Adrenal gland (tissue), 5 donors: ENCODE results near the gene DACH2.

Experiments used
- POLR2A ChIP-seq, 2 donors: fragments of 450-650 bp; IDR thresholded peaks; one replicate each; pipeline ENCODE4 v1.6.1; 2017; ENCODE audit warnings: antibody characterized with exemption in 2 of 2, mild to moderate bottlenecking in 2 of 2, moderate library complexity in 1 of 2
- TF ChIP-seq, protein P1 (sequence below), 6 experiments: fragments of 450-650 bp in 4 of 6; fragments of 200-600 bp in 2 of 6; sonication (generic) in 1 of 6; IDR thresholded peaks; 1 replicate in 5 of 6; 2 replicates in 1 of 6; pipeline versions ENCODE4 v1.5.1 to v1.8.0; 2016 to 2021; ENCODE audit warnings: antibody characterized with exemption in 6 of 6, mild to moderate bottlenecking in 2 of 6, moderate library complexity in 1 of 6
- donor health status: DM: no; HTN: no; CAD: no.

- TF ChIP-seq, protein P1, sequence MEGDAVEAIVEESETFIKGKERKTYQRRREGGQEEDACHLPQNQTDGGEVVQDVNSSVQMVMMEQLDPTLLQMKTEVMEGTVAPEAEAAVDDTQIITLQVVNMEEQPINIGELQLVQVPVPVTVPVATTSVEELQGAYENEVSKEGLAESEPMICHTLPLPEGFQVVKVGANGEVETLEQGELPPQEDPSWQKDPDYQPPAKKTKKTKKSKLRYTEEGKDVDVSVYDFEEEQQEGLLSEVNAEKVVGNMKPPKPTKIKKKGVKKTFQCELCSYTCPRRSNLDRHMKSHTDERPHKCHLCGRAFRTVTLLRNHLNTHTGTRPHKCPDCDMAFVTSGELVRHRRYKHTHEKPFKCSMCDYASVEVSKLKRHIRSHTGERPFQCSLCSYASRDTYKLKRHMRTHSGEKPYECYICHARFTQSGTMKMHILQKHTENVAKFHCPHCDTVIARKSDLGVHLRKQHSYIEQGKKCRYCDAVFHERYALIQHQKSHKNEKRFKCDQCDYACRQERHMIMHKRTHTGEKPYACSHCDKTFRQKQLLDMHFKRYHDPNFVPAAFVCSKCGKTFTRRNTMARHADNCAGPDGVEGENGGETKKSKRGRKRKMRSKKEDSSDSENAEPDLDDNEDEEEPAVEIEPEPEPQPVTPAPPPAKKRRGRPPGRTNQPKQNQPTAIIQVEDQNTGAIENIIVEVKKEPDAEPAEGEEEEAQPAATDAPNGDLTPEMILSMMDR (IDR thresholded peaks at IDR 0.05) = no peak
- TF ChIP-seq POLR2A (IDR thresholded peaks at IDR 0.05) = no peak
Measured at GRCh38 chrX:86724277-86724676, 576.0 kb downstream of the DACH2 start.
